B cell (primary cell): Measurements from ENCODE around the gene WDR43. TPM values are rescaled to one million over a fixed set of nuclear protein-coding genes. Genes with fewer than 3 reads are reported as not detected.

ENCODE experiments used
- ATAC-seq: fragments of 200-7000 bp; cut with Tn5 transposase; one replicate; pipeline ENCODE4 v1.10.0; 2021; ENCODE audit warnings: low read depth, mild to moderate bottlenecking, moderate number of reproducible peaks, moderate library complexity
- CTCF ChIA-PET: fragments of 350-600 bp; sonication (Branson Sonifier 250); formaldehyde crosslinking; loops from one replicate; lab custom pipeline; 2021; ENCODE audit warnings: antibody characterized with exemption, inconsistent platforms; lab: Charles Lee
- POLR2A ChIA-PET: fragments of 350-600 bp; sonication (Branson Sonifier 250); formaldehyde crosslinking; loops from one replicate; lab custom pipeline; 2021; ENCODE audit warnings: antibody characterized with exemption; lab: Charles Lee
- DNase-seq: peaks from one replicate; pipeline ENCODE4 v3.0.0; 2013
- H2AFZ ChIP-seq: 2 replicates; pipeline ENCODE4 v1.6.1; 2012; ENCODE audit warnings: mild to moderate bottlenecking, low read depth, low read length; ENCODE audit not compliant: insufficient read depth, poor library complexity, severe bottlenecking
- H3K27ac ChIP-seq, 2 donors: 1 replicate in 1 of 2; 2 replicates in 1 of 2; pipeline ENCODE4 v1.5.1; 2012 to 2013; ENCODE audit warnings: low read length in 2 of 2, mild to moderate bottlenecking in 2 of 2, moderate library complexity in 1 of 2
- H3K27me3 ChIP-seq, 4 experiments: fragments of 200-600 bp in 1 of 4; sonication (generic) in 1 of 4; replicated peaks in 1 of 4; 1 replicate in 2 of 4; 2 replicates in 2 of 4; pipeline versions ENCODE4 v1.6.1 to v1.7.0; 2013 to 2016; ENCODE audit warnings: low read length in 3 of 4, mild to moderate bottlenecking in 2 of 4, mixed read lengths in 1 of 4, moderate library complexity in 1 of 4; ENCODE audit not compliant: insufficient read depth in 4 of 4, control insufficient read depth in 3 of 4; ENCODE audit errors: control extremely low read depth in 1 of 4
- H3K36me3 ChIP-seq, 2 experiments: replicated peaks in 1 of 2; 1 replicate in 1 of 2; 2 replicates in 1 of 2; pipeline versions ENCODE4 v1.6.1 to v1.7.1; 2013; ENCODE audit warnings: low read length in 1 of 2; ENCODE audit not compliant: insufficient read depth in 2 of 2, control insufficient read depth in 1 of 2; ENCODE audit errors: control extremely low read depth in 1 of 2, extremely low read depth in 1 of 2
- H3K4me1 ChIP-seq, 2 donors: fragments of 200-600 bp in 1 of 2; sonication (generic) in 1 of 2; 1 replicate in 1 of 2; 2 replicates in 1 of 2; pipeline versions ENCODE4 v1.5.1 to v1.6.1; 2013 to 2017; ENCODE audit warnings: low read length in 2 of 2; ENCODE audit not compliant: control insufficient read depth in 2 of 2, insufficient read depth in 2 of 2
- H3K4me2 ChIP-seq: replicated peaks from 2 replicates; pipeline ENCODE3; 2012; ENCODE audit warnings: mild to moderate bottlenecking, low read depth, low read length; ENCODE audit not compliant: poor library complexity, severe bottlenecking
- H3K4me3 ChIP-seq, 5 experiments: fragments of 200-600 bp in 1 of 5; sonication (generic) in 1 of 5; 1 replicate in 3 of 5; 2 replicates in 2 of 5; pipeline versions ENCODE4 v1.5.1 to v1.7.0; 2011 to 2016; ENCODE audit warnings: low read length in 4 of 5, mild to moderate bottlenecking in 4 of 5, low read depth in 2 of 5, control low read depth in 1 of 5, moderate library complexity in 1 of 5; ENCODE audit not compliant: insufficient read depth in 1 of 5; ENCODE audit errors: control extremely low read depth in 1 of 5, extremely low read depth in 1 of 5
- H3K79me2 ChIP-seq: fragments of 200-600 bp; sonication (generic); one replicate; pipeline ENCODE4 v1.6.0; 2016; ENCODE audit warnings: low read length; ENCODE audit not compliant: control insufficient read depth, insufficient read depth
- H3K9ac ChIP-seq: fragments of 200-600 bp; sonication (generic); 2 replicates; pipeline ENCODE4 v1.6.1; 2017; ENCODE audit warnings: mild to moderate bottlenecking, low read length, moderate library complexity
- H3K9me3 ChIP-seq, 3 donors: one replicate each; pipeline versions ENCODE4 v1.6.1 to v1.7.1; 2013; ENCODE audit warnings: low read length in 2 of 3; ENCODE audit not compliant: control insufficient read depth in 2 of 3, insufficient read depth in 1 of 3; ENCODE audit errors: control extremely low read depth in 1 of 3
- H4K20me1 ChIP-seq: 2 replicates; pipeline ENCODE4 v1.6.0; 2012; ENCODE audit warnings: mild to moderate bottlenecking, low read length; ENCODE audit not compliant: insufficient read depth, control insufficient read depth, poor library complexity, severe bottlenecking
- H3K27ac Mint-ChIP-seq: one replicate; pipeline ENCODE4 v1.8.0; 2021; ENCODE audit warnings: mixed read lengths
- H3K27me3 Mint-ChIP-seq: one replicate; pipeline ENCODE4 v1.8.0; 2021; ENCODE audit warnings: mixed read lengths
- H3K4me1 Mint-ChIP-seq: one replicate; pipeline ENCODE4 v1.8.0; 2021; ENCODE audit warnings: mixed read lengths
- H3K4me3 Mint-ChIP-seq: one replicate; pipeline ENCODE4 v1.8.0; 2021; ENCODE audit warnings: mixed read lengths
- H3K9me3 Mint-ChIP-seq: one replicate; pipeline ENCODE4 v1.8.0; 2022; ENCODE audit warnings: mixed read lengths; ENCODE audit not compliant: insufficient read depth
- CTCF ChIP-seq: fragments of 200-600 bp; IDR thresholded peaks from one replicate; pipeline ENCODE4 v1.8.0; 2022; ENCODE audit warnings: antibody characterized with exemption, mild to moderate bottlenecking
- EZH2 ChIP-seq: IDR thresholded peaks from 2 replicates; pipeline ENCODE4 v1.6.1; 2012; ENCODE audit warnings: borderline replicate concordance, low read depth, mild to moderate bottlenecking, moderate library complexity, low read length; ENCODE audit not compliant: insufficient read depth, poor library complexity, severe bottlenecking
- WGBS: methylation state at CpG from one replicate; pipeline ENCODE4 v1.1.5; 2013; ENCODE audit warnings: missing lambda C conversion rate; ENCODE audit not compliant: insufficient coverage; 5-methylcytosine and 5-hydroxymethylcytosine counted together
- intact Hi-C: fragments of 100-400 bp; cut with micrococcal nuclease; formaldehyde crosslinking; loops from one replicate; pipeline ENCODE4 v1.10.0; 2022
- polyA plus RNA-seq: library from polyadenylated mRNA; depleted of rRNA; stranded (reverse); fragments of >200 nt; gene quantifications from 2 replicates; pipeline ENCODE4 v1.2.3, GENCODE V29; 2012
- total RNA-seq, 2 donors: library from RNA; stranded (reverse); fragments of 120-200 nt in 1 of 2; gene quantifications; 1 replicate in 1 of 2; 2 replicates in 1 of 2; pipeline versions ENCODE4 v1.2.3 to v1.2.4, GENCODE V29; 2013 to 2022

Gene WDR43
- total and polyA plus RNA-seq, 2 donors (not counting 1 experiment from before 2014, with no cell fraction given), result 22.5 to 51.0 TPM

- Histone ChIP-seq H2AFZ (no peak overlapping the region), H3K79me2 (peaks cover 45% of the 10 kb centered on the region), H3K4me3 (no peak overlapping the region), H4K20me1 (peaks cover 25% of the 10 kb centered on the region), H3K27ac (no peak overlapping the region), H3K27me3 (no peaks in the 10 kb centered on the region), H3K9me3 (peaks cover 0 to 9% (median 0%) of the 10 kb centered on the region in 3 donors), H3K4me2 (no peak overlapping the region), H3K4me1 (peaks cover 23 to 30% of the 10 kb centered on the region in 2 donors), H3K36me3 (no peaks in the 10 kb centered on the region), H3K9ac (no peak overlapping the region)
- DNase-seq (no peak), ATAC-seq (no peak)
- WGBS, result 100% methylated on average over 1 of the region's 21 CpGs
- peak overlapping the region; percentile 44 for H3K27ac Mint-ChIP-seq
- ChIA-PET CTCF (interaction anchor here (1.3 kb wide), 1 partner anchor 10 kb away, joined by 4 read pairs; no protein-coding TSS in a partner anchor), POLR2A (interaction anchor here (1.1 to 3.7 kb wide), 2 partner anchors 23 to 142 kb away, joined by 5 to 35 read pairs; partner anchors contain the start of genes PPP1CB and TRMT61B)
- no peaks in the 10 kb centered on the region for H3K27me3 Mint-ChIP-seq
- H3K4me1 Mint-ChIP-seq, result peaks cover 33% of the 10 kb centered on the region
- H3K4me3 Mint-ChIP-seq, result no peak overlapping the region
- intact Hi-C loops, result loop anchor here (10.0 kb wide), 1 partner anchor 499 kb away; the partner anchor contains the start of gene FOSL2
- TF ChIP-seq CTCF (no peak), EZH2 (no peak)
- no peaks in the 10 kb centered on the region for H3K9me3 Mint-ChIP-seq
Observed at GRCh38 chr2:28893488-28893887, 979 bp upstream of the WDR43 start.

DNA sequence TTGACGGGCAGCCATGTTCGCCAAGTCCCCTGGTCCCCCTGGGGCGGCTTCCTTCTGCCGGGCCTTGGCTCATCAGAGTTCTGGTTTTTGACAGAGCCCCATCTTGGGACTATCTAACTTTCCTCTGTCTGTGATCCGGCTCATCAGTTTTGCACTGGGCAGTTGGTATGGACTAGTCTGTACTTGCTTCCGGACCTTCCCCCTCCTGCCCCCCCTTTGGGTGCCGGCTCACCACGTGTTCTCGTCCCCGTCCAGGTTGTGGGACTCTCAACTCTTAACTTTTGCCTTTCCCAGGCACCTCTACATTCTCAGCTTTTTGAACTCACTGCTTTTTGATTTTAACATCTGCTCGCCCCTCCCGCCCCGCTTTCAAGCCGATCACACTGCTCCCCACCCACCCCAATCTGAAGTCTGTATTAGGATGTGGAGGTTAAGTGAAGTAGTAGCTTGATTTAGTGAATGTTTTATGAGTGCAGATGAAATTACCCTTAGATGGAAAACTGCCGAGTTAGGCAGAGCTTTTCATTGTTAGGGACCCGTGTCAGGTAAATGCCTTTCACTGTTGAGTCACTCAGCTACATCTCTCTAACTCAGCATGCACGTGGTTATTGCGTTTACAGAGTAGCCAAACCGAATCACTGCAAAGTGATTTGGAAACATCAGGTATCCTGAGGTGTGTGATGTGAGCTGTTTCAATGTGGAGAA is 874 bp downstream of the WDR43 start:
- DNase-seq (peak; percentile 10), ATAC-seq (no peak)
- Histone ChIP-seq H3K9me3 (peaks cover 0 to 9% (median 0%) of the 10 kb centered on the region in 3 donors), H3K4me3 (peak overlapping the region; percentile 64 to 89 (median 84)), H3K79me2 (peaks cover 64% of the 10 kb centered on the region), H4K20me1 (peaks cover 44% of the 10 kb centered on the region), H3K4me2 (peak overlapping the region; percentile 82), H3K27ac (peak overlapping the region; percentile 26 to 81), H3K4me1 (peaks cover 26 to 30% of the 10 kb centered on the region in 2 donors), H3K9ac (peak overlapping the region; percentile 97), H2AFZ (peak overlapping the region; percentile 97), H3K36me3 (no peaks in the 10 kb centered on the region), H3K27me3 (no peaks in the 10 kb centered on the region)
- H3K9me3 Mint-ChIP-seq, result no peaks in the 10 kb centered on the region
- H3K4me3 Mint-ChIP-seq, result peak overlapping the region; percentile 90
- intact Hi-C loops, result loop anchor here (2.0 to 10.0 kb wide), 2 partner anchors 501 to 1005 kb away; partner anchors contain the start of genes BABAM2, FOSL2 and RBKS
- CTCF ChIA-PET, result interaction anchor here (0.6 to 2.2 kb wide), 4 partner anchors 25 to 302 kb away, joined by 3 to 10 read pairs (median 4); partner anchors contain the start of genes PPP1CB and TRMT61B
- peak overlapping the region; percentile 83 for H3K27ac Mint-ChIP-seq
- 0% methylated on average over 10 of the region's 19 CpGs for WGBS
- TF ChIP-seq EZH2, result no peak
- no peak for TF ChIP-seq CTCF
- POLR2A ChIA-PET, result interaction anchor here (3.7 kb wide), 1 partner anchor 25 kb away, joined by 35 read pairs; the partner anchor contains the start of gene TRMT61B
- peaks cover 47% of the 10 kb centered on the region for H3K4me1 Mint-ChIP-seq
- H3K27me3 Mint-ChIP-seq, result no peaks in the 10 kb centered on the region
